CD4-positive, alpha-beta memory T cell (primary cell): Measurements from ENCODE around the gene DLL4. TPM values are rescaled to one million over a fixed set of nuclear protein-coding genes. Genes with fewer than 3 reads are reported as not detected.

Experiments
- CTCF ChIA-PET: fragments of 350-600 bp; sonication (Branson Sonifier 250); formaldehyde crosslinking; loops from one replicate; lab custom pipeline; 2021; ENCODE audit warnings: inconsistent platforms; ENCODE audit not compliant: partially characterized antibody; lab: Charles Lee
- POLR2A ChIA-PET: fragments of 350-600 bp; sonication (Branson Sonifier 250); formaldehyde crosslinking; loops from one replicate; lab custom pipeline; 2021; ENCODE audit not compliant: partially characterized antibody; lab: Charles Lee
- DNase-seq, 5 donors: peaks; one replicate each; pipeline versions ENCODE4 v3.0.0 to v3.0.0-alpha.2; 2020 to 2022; ENCODE audit warnings: mixed read lengths in 1 of 5
- H3K27ac ChIP-seq: one replicate; pipeline ENCODE4 v1.7.0; 2013; ENCODE audit warnings: low read depth, low read length
- H3K27me3 ChIP-seq: 2 replicates; pipeline ENCODE4 v1.7.0; 2013; ENCODE audit warnings: mild to moderate bottlenecking, low read length, moderate library complexity; ENCODE audit not compliant: insufficient read depth
- H3K36me3 ChIP-seq: 2 replicates; pipeline ENCODE4 v1.7.0; 2013; ENCODE audit warnings: mild to moderate bottlenecking, low read length, moderate library complexity; ENCODE audit not compliant: insufficient read depth
- H3K4me1 ChIP-seq: 2 replicates; pipeline ENCODE4 v1.7.0; 2013; ENCODE audit warnings: mild to moderate bottlenecking, low read length, moderate library complexity; ENCODE audit not compliant: insufficient read depth
- H3K4me3 ChIP-seq, 2 donors: one replicate each; pipeline ENCODE4 v1.7.0; 2013; ENCODE audit warnings: low read length in 2 of 2, mild to moderate bottlenecking in 1 of 2
- H3K9me3 ChIP-seq, 2 donors: one replicate each; pipeline ENCODE4 v1.7.0; 2013; ENCODE audit warnings: low read length in 2 of 2, control low read depth in 1 of 2; ENCODE audit not compliant: control insufficient read depth in 1 of 2
- H3K27ac Mint-ChIP-seq, 7 donors: one replicate each; pipeline ENCODE4 v1.8.0; 2020 to 2021; ENCODE audit warnings: mixed read lengths in 7 of 7, mild to moderate bottlenecking in 6 of 7, inconsistent platforms in 3 of 7, moderate library complexity in 3 of 7
- H3K27me3 Mint-ChIP-seq, 2 donors: one replicate each; pipeline ENCODE4 v1.8.0; 2020 to 2021; ENCODE audit warnings: mixed read lengths in 2 of 2
- H3K36me3 Mint-ChIP-seq, 2 donors: one replicate each; pipeline ENCODE4 v1.8.0; 2020 to 2021; ENCODE audit warnings: mixed read lengths in 2 of 2, inconsistent platforms in 1 of 2, mild to moderate bottlenecking in 1 of 2
- H3K4me1 Mint-ChIP-seq, 4 donors: one replicate each; pipeline ENCODE4 v1.8.0; 2020 to 2021; ENCODE audit warnings: mixed read lengths in 4 of 4, mild to moderate bottlenecking in 1 of 4
- H3K4me3 Mint-ChIP-seq, 8 donors: one replicate each; pipeline ENCODE4 v1.8.0; 2020 to 2021; ENCODE audit warnings: mixed read lengths in 8 of 8, mild to moderate bottlenecking in 7 of 8, moderate library complexity in 6 of 8, inconsistent platforms in 3 of 8
- H3K9me3 Mint-ChIP-seq, 8 donors: one replicate each; pipeline ENCODE4 v1.8.0; 2020 to 2021; ENCODE audit warnings: mixed read lengths in 8 of 8, mild to moderate bottlenecking in 5 of 8, inconsistent platforms in 3 of 8, moderate library complexity in 1 of 8
- intact Hi-C: fragments of 100-400 bp; cut with micrococcal nuclease; formaldehyde crosslinking; loops from one replicate; pipeline ENCODE4 v1.15.1; 2023
- polyA plus RNA-seq, 2 donors: library from polyadenylated mRNA; unstranded; fragments of 300-500 nt; fragmentation: Illumina TruSeq; gene quantifications; one replicate each; pipeline ENCODE4 v1.2.3, GENCODE V29; 2021
- total RNA-seq, 2 experiments: library from RNA; stranded (reverse); gene quantifications; one replicate each; pipeline ENCODE4 v1.2.3, GENCODE V29; 2021

The DLL4 gene
- total and polyA plus RNA-seq, 4 experiments from 2014 or later = not detected

- H3K4me3 ChIP-seq = no peak overlapping the region
- no peaks in the 10 kb centered on the region for H3K9me3 Mint-ChIP-seq
- H3K27me3 Mint-ChIP-seq = no peaks in the 10 kb centered on the region
- ChIA-PET POLR2A (no interaction called here), CTCF (interaction anchor here (1.1 to 6.3 kb wide), 4 partner anchors 37 to 122 kb away, joined by 3 to 245 read pairs (median 4); no protein-coding TSS in a partner anchor)
- no peaks in the 10 kb centered on the region for H3K27me3 ChIP-seq
- peaks cover 25 to 43% (median 28%) of the 10 kb centered on the region in 4 donors for H3K4me1 Mint-ChIP-seq
- peaks cover 18% of the 10 kb centered on the region for H3K4me1 ChIP-seq
- no peak overlapping the region for H3K27ac Mint-ChIP-seq
- H3K4me3 Mint-ChIP-seq = no peak overlapping the region
- H3K9me3 ChIP-seq = no peaks in the 10 kb centered on the region
- peaks cover 39% of the 10 kb centered on the region for H3K36me3 ChIP-seq
- intact Hi-C loops = loop anchor here (5.0 to 10.0 kb wide), 3 partner anchors 335 to 433 kb away; partner anchors contain the start of genes CCDC32, NUSAP1, OIP5 and RPUSD2
- DNase-seq = no peak
- no peak overlapping the region for H3K27ac ChIP-seq
- peaks cover 24 to 61% of the 10 kb centered on the region in 2 donors for H3K36me3 Mint-ChIP-seq
These were observed 29.5 kb upstream of the DLL4 start for GRCh38 chr15:40899536-40900207.

- Histone ChIP-seq H3K27ac (no peak overlapping the region), H3K4me1 (peaks cover 12% of the 10 kb centered on the region), H3K4me3 (no peak overlapping the region), H3K27me3 (no peaks in the 10 kb centered on the region), H3K9me3 (no peaks in the 10 kb centered on the region), H3K36me3 (peaks cover 39% of the 10 kb centered on the region)
- intact Hi-C loops = loop anchor here (5.0 kb wide), 2 partner anchors 382 to 432 kb away; partner anchors contain the start of genes NUSAP1 and OIP5
- ChIA-PET CTCF (interaction anchor here (1.1 to 1.4 kb wide), 4 partner anchors 8 to 121 kb away, joined by 3 to 4 read pairs (median 4); no protein-coding TSS in a partner anchor), POLR2A (no interaction called here)
- Mint-ChIP-seq H3K4me3 (no peak overlapping the region), H3K4me1 (peaks cover 19 to 38% (median 22%) of the 10 kb centered on the region in 4 donors), H3K36me3 (peaks cover 24 to 56% of the 10 kb centered on the region in 2 donors), H3K9me3 (no peaks in the 10 kb centered on the region), H3K27ac (no peak overlapping the region), H3K27me3 (no peaks in the 10 kb centered on the region)
- no peak for DNase-seq
These were observed 28.7 kb upstream of the DLL4 start for GRCh38 chr15:40900256-40901052.

- H3K9me3 ChIP-seq = no peaks in the 10 kb centered on the region
- Mint-ChIP-seq H3K4me3 (no peak overlapping the region), H3K4me1 (peaks cover 15 to 32% (median 18%) of the 10 kb centered on the region in 4 donors), H3K27ac (no peak overlapping the region), H3K9me3 (no peaks in the 10 kb centered on the region), H3K27me3 (no peaks in the 10 kb centered on the region), H3K36me3 (peaks cover 24 to 54% of the 10 kb centered on the region in 2 donors)
- no peak overlapping the region for H3K4me3 ChIP-seq
- H3K36me3 ChIP-seq = peaks cover 39% of the 10 kb centered on the region
- H3K27ac ChIP-seq = no peak overlapping the region
- H3K27me3 ChIP-seq = no peaks in the 10 kb centered on the region
- intact Hi-C loops = loop anchor here (5.0 kb wide), 2 partner anchors 381 to 431 kb away; partner anchors contain the start of genes NUSAP1 and OIP5
- no peak for DNase-seq
- peaks cover 6% of the 10 kb centered on the region for H3K4me1 ChIP-seq
- CTCF ChIA-PET = interaction anchor here (1.1 to 1.4 kb wide), 6 partner anchors 9 to 432 kb away, joined by 3 to 4 read pairs (median 3); partner anchors contain the start of genes NUSAP1 and OIP5
- POLR2A ChIA-PET = no interaction called here
These were observed 28.1 kb upstream of the DLL4 start for GRCh38 chr15:40901053-40901443.

GRCh38 chr15:40902605-40903561 is 26.3 kb upstream of the DLL4 start:
- Histone ChIP-seq H3K27me3 (no peaks in the 10 kb centered on the region), H3K4me3 (no peak overlapping the region), H3K4me1 (peaks cover 18% of the 10 kb centered on the region), H3K27ac (no peak overlapping the region), H3K9me3 (no peaks in the 10 kb centered on the region), H3K36me3 (peaks cover 39% of the 10 kb centered on the region)
- intact Hi-C loops = loop anchor here (5.0 kb wide), 2 partner anchors 379 to 429 kb away; partner anchors contain the start of genes NUSAP1 and OIP5
- Mint-ChIP-seq H3K36me3 (peaks cover 17 to 45% of the 10 kb centered on the region in 2 donors), H3K4me1 (peaks cover 14 to 39% (median 23%) of the 10 kb centered on the region in 4 donors), H3K27me3 (no peaks in the 10 kb centered on the region), H3K4me3 (peak overlapping the region in 1 of 8 donors; percentile 20), H3K9me3 (no peaks in the 10 kb centered on the region), H3K27ac (peak overlapping the region in 4 of 7 donors; percentile 53 to 75 (median 65))
- ChIA-PET CTCF (interaction anchor here (0.7 to 9.0 kb wide), 14 partner anchors 7 to 430 kb away, joined by 3 to 102 read pairs (median 4); partner anchors contain the start of genes CHAC1, DLL4, NUSAP1 and OIP5), POLR2A (interaction anchor here (1.8 to 2.0 kb wide), 2 partner anchors 8 to 28 kb away, joined by 4 to 13 read pairs; partner anchors contain the start of gene VPS18)
- DNase-seq = no peak

GRCh38 chr15:40904552-40905201 is 24.5 kb upstream of the DLL4 start:
- H3K27ac Mint-ChIP-seq = peak overlapping the region in 3 of 7 donors; percentile 15 to 81 (median 73)
- Histone ChIP-seq H3K36me3 (peaks cover 27% of the 10 kb centered on the region), H3K27me3 (no peaks in the 10 kb centered on the region), H3K27ac (no peak overlapping the region), H3K9me3 (no peaks in the 10 kb centered on the region), H3K4me1 (peaks cover 20% of the 10 kb centered on the region), H3K4me3 (no peak overlapping the region)
- no peak overlapping the region for H3K4me3 Mint-ChIP-seq
- no peaks in the 10 kb centered on the region for H3K9me3 Mint-ChIP-seq
- DNase-seq = no peak
- no peaks in the 10 kb centered on the region for H3K27me3 Mint-ChIP-seq
- ChIA-PET POLR2A (interaction anchor here (0.6 to 3.8 kb wide), 6 partner anchors 9 to 211 kb away, joined by 3 to 17 read pairs (median 4); partner anchors contain the start of genes INO80 and VPS18), CTCF (interaction anchor here (0.6 to 9.0 kb wide), 29 partner anchors 9 to 601 kb away, joined by 3 to 102 read pairs (median 4); partner anchors contain the start of genes DNAJC17, VPS18 and ZFYVE19)
- intact Hi-C loops = loop anchor here (1.0 to 5.0 kb wide), 6 partner anchors 10 to 428 kb away; partner anchors contain the start of genes INO80, NUSAP1, OIP5 and VPS18
- peaks cover 13 to 41% (median 25%) of the 10 kb centered on the region in 4 donors for H3K4me1 Mint-ChIP-seq
- peaks cover 12 to 34% of the 10 kb centered on the region in 2 donors for H3K36me3 Mint-ChIP-seq
